Fibroblast of mammary gland (primary cell): Measurements from ENCODE around the gene AAR2.

Experiments
- DNase-seq: peaks from one replicate; pipeline ENCODE4 v3.0.0-alpha.2; 2010; ENCODE audit warnings: low read depth
- H3K4me3 ChIP-seq: 2 replicates; pipeline ENCODE4 v1.5.1; 2011; ENCODE audit warnings: low read depth, mild to moderate bottlenecking, low read length, moderate library complexity; ENCODE audit not compliant: control insufficient read depth
- TF ChIP-seq, protein P1 (sequence below): conservative IDR thresholded peaks from 2 replicates; pipeline ENCODE4 v1.5.1; 2011; ENCODE audit warnings: low read depth, low read length, inconsistent platforms; ENCODE audit not compliant: control insufficient read depth, insufficient read depth

The AAR2 gene, protein sequence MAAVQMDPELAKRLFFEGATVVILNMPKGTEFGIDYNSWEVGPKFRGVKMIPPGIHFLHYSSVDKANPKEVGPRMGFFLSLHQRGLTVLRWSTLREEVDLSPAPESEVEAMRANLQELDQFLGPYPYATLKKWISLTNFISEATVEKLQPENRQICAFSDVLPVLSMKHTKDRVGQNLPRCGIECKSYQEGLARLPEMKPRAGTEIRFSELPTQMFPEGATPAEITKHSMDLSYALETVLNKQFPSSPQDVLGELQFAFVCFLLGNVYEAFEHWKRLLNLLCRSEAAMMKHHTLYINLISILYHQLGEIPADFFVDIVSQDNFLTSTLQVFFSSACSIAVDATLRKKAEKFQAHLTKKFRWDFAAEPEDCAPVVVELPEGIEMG

DNA sequence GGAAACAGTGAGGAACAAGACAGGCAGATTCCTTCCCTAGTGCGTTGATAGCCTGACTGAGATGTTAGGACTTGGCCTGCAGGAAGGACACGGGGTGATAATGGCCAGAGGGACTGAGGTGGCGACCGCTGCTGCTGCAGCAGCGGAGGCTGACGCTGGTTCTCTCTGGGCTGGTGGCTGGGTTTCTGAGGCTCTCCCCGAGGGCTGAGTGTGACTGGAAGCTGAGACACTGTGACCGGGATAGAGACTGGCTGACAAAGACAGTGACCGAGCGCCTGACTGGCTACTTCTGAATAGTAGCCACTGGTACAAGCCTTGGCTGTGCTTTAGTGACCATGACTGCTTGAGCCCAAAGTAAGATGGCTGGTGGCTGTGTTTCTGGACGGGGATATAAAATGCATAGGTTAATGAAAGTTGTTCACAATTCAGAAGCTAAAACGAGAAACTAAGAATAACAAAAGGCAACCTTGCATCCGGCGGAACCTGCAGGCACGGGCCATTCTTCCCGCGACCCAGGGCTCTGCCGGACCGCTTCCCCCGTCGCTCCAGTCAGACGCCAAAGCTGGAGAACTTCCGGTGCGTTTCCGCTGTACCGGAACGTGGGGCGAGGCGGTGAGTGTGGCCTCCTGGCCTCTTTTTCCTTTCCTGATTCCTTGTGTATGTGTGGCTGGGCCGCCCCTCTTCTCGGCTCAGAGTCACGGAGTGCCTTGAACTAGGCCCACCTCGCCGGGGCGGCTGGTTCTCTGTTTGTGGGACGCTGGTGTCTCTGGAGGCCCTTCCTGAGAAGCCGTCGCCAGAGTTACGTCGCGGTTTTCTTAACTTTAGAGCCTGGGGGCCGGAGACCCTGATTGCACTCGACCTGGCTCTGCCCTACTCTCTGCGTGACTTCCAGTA is at the start of gene AAR2:
TSS of gene AAR2 (plus strand) at position 587 of the 894 bp plus-strand sequence. CDS start 3,391 bp downstream, outside the sequence.
- DNase-seq, result peak; percentile 79
- H3K4me3 ChIP-seq, result peak within 1 kb of the TSS; percentile 95
- TF ChIP-seq, protein P1, sequence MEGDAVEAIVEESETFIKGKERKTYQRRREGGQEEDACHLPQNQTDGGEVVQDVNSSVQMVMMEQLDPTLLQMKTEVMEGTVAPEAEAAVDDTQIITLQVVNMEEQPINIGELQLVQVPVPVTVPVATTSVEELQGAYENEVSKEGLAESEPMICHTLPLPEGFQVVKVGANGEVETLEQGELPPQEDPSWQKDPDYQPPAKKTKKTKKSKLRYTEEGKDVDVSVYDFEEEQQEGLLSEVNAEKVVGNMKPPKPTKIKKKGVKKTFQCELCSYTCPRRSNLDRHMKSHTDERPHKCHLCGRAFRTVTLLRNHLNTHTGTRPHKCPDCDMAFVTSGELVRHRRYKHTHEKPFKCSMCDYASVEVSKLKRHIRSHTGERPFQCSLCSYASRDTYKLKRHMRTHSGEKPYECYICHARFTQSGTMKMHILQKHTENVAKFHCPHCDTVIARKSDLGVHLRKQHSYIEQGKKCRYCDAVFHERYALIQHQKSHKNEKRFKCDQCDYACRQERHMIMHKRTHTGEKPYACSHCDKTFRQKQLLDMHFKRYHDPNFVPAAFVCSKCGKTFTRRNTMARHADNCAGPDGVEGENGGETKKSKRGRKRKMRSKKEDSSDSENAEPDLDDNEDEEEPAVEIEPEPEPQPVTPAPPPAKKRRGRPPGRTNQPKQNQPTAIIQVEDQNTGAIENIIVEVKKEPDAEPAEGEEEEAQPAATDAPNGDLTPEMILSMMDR, result no peak

- DNase-seq, result no peak
- TF ChIP-seq, protein P1, result no peak
- no peak overlapping the region for H3K4me3 ChIP-seq
Measured at GRCh38 chr20:36193977-36194712, 42.1 kb upstream of the AAR2 start.

- H3K4me3 ChIP-seq, result no peak overlapping the region
- DNase-seq, result no peak
- TF ChIP-seq, protein P1, result no peak
Measured at GRCh38 chr20:36196676-36197075, 39.6 kb upstream of the AAR2 start.

- no peak for DNase-seq
- TF ChIP-seq, protein P1, result no peak
- no peak overlapping the region for H3K4me3 ChIP-seq
Measured at GRCh38 chr20:36197271-36197670, 39.0 kb upstream of the AAR2 start.

DNA sequence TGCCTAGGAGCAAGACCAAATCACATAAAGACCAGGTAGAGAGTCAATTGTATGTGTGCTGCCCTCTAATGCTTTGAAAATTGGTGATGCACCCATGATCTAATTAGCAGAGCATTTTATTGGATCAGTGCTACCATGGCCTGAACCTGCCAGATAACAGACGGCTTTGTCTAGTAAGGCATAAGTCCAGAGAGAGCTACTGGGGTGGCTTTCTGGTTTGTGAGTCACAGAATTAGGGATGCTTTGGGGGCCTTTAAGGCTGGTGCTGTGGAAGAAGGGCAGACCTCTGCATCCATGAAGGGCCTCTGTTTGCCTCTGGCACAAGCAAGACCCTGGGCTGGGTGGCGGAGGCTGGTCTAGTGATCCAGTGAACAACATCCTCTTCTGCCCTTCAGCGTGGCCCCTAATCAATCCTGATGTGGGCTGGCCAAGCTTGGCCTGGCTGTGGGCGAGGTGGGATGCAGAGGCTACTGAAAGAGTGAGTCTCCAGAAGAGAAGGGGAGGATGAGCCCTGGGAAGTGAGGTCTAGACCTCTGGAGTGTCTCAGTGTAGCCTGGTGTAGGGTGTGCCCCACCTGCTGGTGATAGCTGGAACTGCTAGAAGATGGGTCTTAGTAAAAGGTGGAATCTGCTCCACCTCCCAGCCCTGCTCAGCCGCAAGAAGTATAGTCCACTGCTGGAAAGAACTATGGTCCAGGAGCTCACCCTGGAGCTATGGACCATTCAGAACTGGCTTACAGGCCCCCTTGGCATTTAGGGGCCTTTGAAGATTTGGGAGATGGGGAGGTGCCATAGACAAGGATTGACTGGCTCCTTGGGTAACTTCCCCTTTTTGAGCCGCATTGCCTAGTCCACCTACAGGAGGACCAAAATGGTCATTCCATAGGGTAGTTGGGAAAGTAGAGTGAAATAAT is 36.7 kb upstream of the AAR2 start:
- H3K4me3 ChIP-seq, result no peak overlapping the region
- peak; percentile 77 for DNase-seq
- TF ChIP-seq, protein P1, result peak; percentile 95

- H3K4me3 ChIP-seq, result no peak overlapping the region
- DNase-seq, result no peak
- TF ChIP-seq, protein P1, result no peak
Measured at GRCh38 chr20:36200451-36200850, 35.8 kb upstream of the AAR2 start.
